Stimulated activated CD8-positive, alpha-beta memory T cell treated with anti-CD3 and anti-CD28 coated beads, Interleukin-15, amount 100 ng/mL, for 48 hours (primary cell): ENCODE measurements around the gene HAND1.

ENCODE experiments used
- DNase-seq, 2 donors: peaks; one replicate each; pipeline ENCODE4 v3.0.0-alpha.2; 2020; ENCODE audit warnings: low read depth in 2 of 2

The HAND1 gene

GRCh38 chr5:154506049-154506715 lies 28.2 kb upstream of the HAND1 start:
- DNase-seq = no peak

GRCh38 chr5:154505567-154505966 lies 27.5 kb upstream of the HAND1 start:
- no peak for DNase-seq

GRCh38 chr5:154503698-154504039 lies 25.6 kb upstream of the HAND1 start:
- no peak for DNase-seq

GRCh38 chr5:154502180-154502579 lies 24.2 kb upstream of the HAND1 start:
- no peak for DNase-seq

- DNase-seq = no peak
Observed at GRCh38 chr5:154501566-154501965, 23.5 kb upstream of the HAND1 start.

- no peak for DNase-seq
Observed at GRCh38 chr5:154498994-154499393, 21.0 kb upstream of the HAND1 start.

GRCh38 chr5:154498591-154498990 lies 20.6 kb upstream of the HAND1 start:
- DNase-seq = no peak

- DNase-seq = no peak
Observed at GRCh38 chr5:154494036-154494435, 16.0 kb upstream of the HAND1 start.

GRCh38 chr5:154493274-154493673 lies 15.2 kb upstream of the HAND1 start:
- no peak for DNase-seq

- DNase-seq = no peak
Observed at GRCh38 chr5:154491941-154492340, 13.9 kb upstream of the HAND1 start.

- peak; percentile 53 to 58 for DNase-seq
Observed at GRCh38 chr5:154487541-154487940, 9.5 kb upstream of the HAND1 start.

- no peak for DNase-seq
Observed at GRCh38 chr5:154486427-154486866, 8.4 kb upstream of the HAND1 start.

GRCh38 chr5:154485850-154486426 lies 7.9 kb upstream of the HAND1 start:
- no peak for DNase-seq

- no peak for DNase-seq
Observed at GRCh38 chr5:154485096-154485491, 7.1 kb upstream of the HAND1 start.

- no peak for DNase-seq
Observed at GRCh38 chr5:154484393-154485095, 6.5 kb upstream of the HAND1 start.

- no peak for DNase-seq
Observed at GRCh38 chr5:154483654-154484392, 5.8 kb upstream of the HAND1 start.

GRCh38 chr5:154482528-154483449 lies 4.8 kb upstream of the HAND1 start:
- no peak for DNase-seq

GRCh38 chr5:154481584-154482381 lies 3.8 kb upstream of the HAND1 start:
- no peak for DNase-seq

- DNase-seq = no peak
Observed at GRCh38 chr5:154480847-154481246, 2.8 kb upstream of the HAND1 start.

- DNase-seq = no peak
Observed at GRCh38 chr5:154479944-154480750, 2.1 kb upstream of the HAND1 start.
